NB4 (cell line): ENCODE measurements around the gene NDUFA3.
"Not testable (repeated sequence)": the region's sequence is repeated elsewhere in the genome, so short reads cannot be mapped to it uniquely, and the experiment has no call there.

Experiments
- DNase-seq: peaks from one replicate; pipeline ENCODE4 v3.0.0; 2010; ENCODE audit warnings: low read depth
- H3K4me3 ChIP-seq: one replicate; pipeline ENCODE4 v1.5.1; 2011; ENCODE audit warnings: mild to moderate bottlenecking, low read depth, low read length, moderate library complexity
- MYC ChIP-seq: IDR thresholded peaks from 2 replicates; pipeline ENCODE4 v1.6.1; 2011; ENCODE audit warnings: low read depth, low read length
- POLR2A ChIP-seq: IDR thresholded peaks from 2 replicates; pipeline ENCODE4 v1.6.1; 2011; ENCODE audit warnings: mild to moderate bottlenecking; ENCODE audit not compliant: insufficient read length; ENCODE audit errors: extremely low read depth
- TF ChIP-seq, protein P1 (sequence below): IDR thresholded peaks from one replicate; pipeline ENCODE4 v1.5.1; 2012; ENCODE audit warnings: low read depth, low read length
- TF ChIP-seq, protein P2 (sequence below): IDR thresholded peaks from 2 replicates; pipeline ENCODE4 v1.6.1; 2011; ENCODE audit warnings: low read depth, low read length

The NDUFA3 gene

DNA sequence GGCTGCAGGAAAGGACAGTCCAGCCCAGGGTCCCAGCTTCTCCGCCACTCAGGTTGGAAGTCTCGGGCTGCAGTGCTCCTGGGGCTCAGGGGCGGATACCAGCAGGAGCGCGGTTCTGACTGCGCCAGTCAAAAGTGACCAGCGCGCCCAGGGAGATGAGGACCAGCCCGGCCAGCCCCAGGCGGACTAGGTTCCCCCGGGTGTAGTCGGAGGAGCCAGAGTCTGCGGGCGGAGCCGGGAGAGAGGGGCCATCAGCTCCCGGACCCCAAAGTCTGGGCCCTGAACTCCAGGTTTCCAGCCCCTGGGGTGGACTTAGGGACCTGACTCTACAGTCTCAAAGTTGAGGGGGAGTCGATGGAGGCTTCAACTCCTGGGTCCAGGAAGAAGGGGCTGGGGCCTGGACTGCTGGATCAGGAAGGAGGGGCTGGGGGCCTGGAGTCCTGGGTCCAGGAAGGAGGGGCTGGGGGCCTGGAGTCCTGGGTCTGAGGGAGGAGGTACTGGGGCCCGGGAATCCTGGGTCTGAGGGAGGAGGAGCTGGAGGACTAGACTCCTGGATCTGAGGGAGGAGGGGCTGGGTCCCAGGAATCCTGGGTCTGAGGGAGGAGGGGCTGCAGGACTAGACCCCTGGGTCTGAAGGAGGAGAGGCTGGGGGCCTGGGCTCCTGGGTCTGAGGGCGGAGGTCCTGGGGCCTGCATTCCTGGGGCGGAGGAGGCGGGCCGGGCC lies 7.4 kb upstream of the NDUFA3 start:
- no peak overlapping the region for H3K4me3 ChIP-seq
- no peak for DNase-seq
- TF ChIP-seq, protein P1, sequence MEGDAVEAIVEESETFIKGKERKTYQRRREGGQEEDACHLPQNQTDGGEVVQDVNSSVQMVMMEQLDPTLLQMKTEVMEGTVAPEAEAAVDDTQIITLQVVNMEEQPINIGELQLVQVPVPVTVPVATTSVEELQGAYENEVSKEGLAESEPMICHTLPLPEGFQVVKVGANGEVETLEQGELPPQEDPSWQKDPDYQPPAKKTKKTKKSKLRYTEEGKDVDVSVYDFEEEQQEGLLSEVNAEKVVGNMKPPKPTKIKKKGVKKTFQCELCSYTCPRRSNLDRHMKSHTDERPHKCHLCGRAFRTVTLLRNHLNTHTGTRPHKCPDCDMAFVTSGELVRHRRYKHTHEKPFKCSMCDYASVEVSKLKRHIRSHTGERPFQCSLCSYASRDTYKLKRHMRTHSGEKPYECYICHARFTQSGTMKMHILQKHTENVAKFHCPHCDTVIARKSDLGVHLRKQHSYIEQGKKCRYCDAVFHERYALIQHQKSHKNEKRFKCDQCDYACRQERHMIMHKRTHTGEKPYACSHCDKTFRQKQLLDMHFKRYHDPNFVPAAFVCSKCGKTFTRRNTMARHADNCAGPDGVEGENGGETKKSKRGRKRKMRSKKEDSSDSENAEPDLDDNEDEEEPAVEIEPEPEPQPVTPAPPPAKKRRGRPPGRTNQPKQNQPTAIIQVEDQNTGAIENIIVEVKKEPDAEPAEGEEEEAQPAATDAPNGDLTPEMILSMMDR, result no peak
- TF ChIP-seq, protein P2, sequence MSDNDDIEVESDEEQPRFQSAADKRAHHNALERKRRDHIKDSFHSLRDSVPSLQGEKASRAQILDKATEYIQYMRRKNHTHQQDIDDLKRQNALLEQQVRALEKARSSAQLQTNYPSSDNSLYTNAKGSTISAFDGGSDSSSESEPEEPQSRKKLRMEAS, result no peak
- TF ChIP-seq MYC (no peak), POLR2A (no peak)

DNA sequence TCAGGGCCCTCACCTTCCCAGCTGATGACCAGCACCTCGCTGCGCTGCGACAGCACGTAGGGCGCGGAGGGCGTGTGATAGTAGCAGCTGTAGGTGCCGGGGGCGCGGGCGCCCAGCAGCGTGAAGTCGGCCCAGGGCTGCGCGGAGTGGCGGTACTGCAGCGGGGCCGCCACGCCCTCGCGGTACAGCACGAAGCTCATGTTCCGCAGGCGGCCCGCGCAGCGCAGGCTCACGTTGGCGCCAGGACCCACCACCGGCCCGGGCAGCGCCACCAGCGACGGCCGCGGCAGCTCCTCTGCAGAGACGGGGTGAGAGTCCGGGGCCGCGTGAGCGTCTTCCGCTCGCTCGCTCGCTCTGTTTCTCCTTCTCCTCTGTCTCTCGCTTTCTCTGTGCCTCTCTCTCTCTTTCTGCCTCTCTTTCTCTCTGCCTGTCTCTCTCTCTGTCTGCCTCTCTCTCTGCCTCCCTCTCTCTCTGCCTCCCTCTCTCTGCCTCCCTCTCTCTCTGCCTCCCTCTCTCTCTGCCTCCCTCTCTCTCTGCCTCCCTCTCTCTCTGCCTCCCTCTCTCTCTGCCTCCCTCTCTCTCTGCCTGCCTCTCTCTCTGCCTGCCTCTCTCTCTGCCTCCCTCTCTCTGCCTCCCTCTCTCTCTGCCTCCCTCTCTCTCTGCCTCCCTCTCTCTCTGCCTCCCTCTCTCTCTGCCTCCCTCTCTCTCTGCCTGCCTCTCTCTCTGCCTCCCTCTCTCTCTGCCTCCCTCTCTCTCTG lies 6.6 kb upstream of the NDUFA3 start:
- DNase-seq, H3K4me3 ChIP-seq: not testable (repeated sequence)

DNA sequence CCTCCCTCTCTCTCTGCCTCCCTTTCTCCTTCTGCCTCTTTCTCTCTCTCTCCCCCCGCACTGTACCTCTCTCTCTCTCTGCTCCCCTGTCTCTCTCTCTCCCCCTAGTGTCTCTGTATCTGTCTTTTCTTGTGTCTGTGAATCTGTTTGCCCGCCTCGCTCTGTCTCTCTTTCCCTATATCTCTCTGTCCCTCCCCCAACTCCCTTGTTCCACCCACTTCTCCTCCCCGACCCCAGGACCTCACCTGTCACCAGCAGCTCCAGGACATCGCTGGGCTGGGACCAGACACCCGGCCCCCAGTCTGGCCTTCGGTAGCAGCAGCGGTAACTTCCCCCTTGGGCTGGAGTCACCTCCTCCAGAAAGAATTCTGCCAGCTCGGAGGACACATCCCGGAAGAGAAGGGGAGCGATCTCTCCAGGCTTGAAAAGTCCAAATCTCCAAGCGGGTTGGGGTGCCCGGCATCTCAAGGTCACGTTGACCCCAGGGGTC lies 6.0 kb upstream of the NDUFA3 start:
- DNase-seq, result no peak
- no peak overlapping the region for H3K4me3 ChIP-seq
- TF ChIP-seq, protein P1, result no peak
- TF ChIP-seq MYC, result no peak
- TF ChIP-seq, protein P2, result no peak
- TF ChIP-seq POLR2A, result no peak

DNA sequence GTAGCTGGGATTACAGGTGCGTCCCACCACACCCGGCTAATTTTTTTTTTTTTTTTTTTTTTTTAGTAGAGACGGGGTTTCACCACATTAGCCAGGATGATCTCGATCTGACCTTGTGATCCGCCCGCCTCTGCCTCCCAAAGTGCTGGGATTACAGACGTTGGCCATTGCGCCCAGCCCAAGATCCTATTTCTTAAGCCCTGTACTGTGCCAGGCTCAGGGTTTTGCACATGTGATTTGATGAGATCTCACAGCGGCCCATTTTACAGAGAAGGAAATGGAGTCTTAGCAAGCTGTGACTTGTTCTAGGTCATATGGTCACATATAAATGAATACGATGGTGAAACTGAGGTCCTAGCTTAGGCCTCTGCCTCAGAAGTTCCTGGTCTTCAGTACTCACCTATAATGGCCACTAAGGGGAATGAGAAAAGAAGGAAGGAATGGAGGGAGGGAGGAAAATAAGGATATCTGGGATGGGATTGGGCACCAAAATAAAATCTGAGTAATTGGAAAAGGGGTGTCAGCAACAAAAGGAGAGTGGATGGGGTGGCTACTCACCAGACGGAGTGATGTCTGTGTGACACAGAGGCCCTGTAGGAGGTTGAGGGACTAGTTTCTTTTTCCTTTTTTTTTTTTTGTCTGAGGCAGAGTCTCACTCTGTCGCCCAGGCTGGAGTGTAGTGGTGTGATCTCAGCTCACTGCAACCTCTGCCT lies 3.3 kb upstream of the NDUFA3 start:
- DNase-seq, result no peak
- H3K4me3 ChIP-seq, result no peak overlapping the region
- no peak for TF ChIP-seq POLR2A

DNA sequence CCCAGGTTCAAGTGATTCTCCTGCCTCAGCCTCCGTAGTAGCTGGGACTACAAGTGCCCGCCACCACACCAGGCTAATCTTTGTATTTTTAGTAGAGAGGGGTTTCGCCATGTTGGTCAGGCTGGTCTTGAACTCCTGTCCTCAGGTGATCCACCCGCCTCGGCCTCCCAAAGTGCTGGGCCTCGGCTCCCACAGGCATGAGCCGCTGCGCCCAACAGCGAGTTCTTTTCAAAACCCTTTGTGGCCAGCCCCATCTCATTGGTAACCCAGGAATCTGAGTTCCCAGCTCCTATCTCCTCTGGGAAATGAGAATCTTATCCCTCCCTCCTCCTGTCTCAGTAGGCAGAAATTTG lies 2.8 kb upstream of the NDUFA3 start:
- DNase-seq, result not testable (repeated sequence)
- H3K4me3 ChIP-seq, result peak overlapping the region; percentile 60

DNA sequence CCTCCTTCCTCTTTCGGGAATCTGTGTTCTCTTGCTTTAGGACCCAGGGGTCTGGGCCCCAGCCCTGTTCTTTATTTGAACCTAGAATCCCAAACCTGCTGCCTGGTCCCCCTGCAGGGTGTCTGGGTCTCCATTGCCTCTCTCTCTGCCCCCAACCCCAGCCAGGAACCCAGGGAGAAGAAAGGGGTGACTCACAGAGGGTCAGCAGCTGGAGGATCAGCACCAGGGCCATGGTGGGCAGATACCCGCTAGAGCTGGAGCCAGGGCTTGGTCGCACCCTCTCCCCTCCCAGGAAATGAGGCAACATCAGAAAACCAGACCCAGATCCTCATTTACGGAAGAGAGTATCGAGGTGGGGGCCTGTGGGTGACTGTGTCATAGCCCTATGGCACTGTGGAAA lies 2.1 kb upstream of the NDUFA3 start, which contains the start of gene OSCAR:
OSCAR (minus strand) TSS at position 243 of the 400 bp plus-strand sequence; CDS start at position 232, 11 bp downstream.
- H3K4me3 ChIP-seq, result peak within 1 kb of the TSS; percentile 60
- peak; percentile 92 for DNase-seq

More for the DNA sequence above, 2.1 kb upstream of the NDUFA3 start, which contains the start of gene OSCAR:
- TF ChIP-seq POLR2A, result peak; percentile 26
- TF ChIP-seq MYC, result no peak; the same call in 1 of the 2 replicates
- TF ChIP-seq, protein P2, result no peak; the same call in 1 of the 2 replicates
- TF ChIP-seq, protein P1, result no peak
